CD4-positive, alpha-beta memory T cell (primary cell): Measurements from ENCODE around the gene MUC4. TPM values are rescaled to one million over a fixed set of nuclear protein-coding genes. Genes with fewer than 3 reads are reported as not detected.
"Not testable (repeated sequence)": the region's sequence is repeated elsewhere in the genome, so short reads cannot be mapped to it uniquely, and the experiment has no call there.

Source experiments
- CTCF ChIA-PET: fragments of 350-600 bp; sonication (Branson Sonifier 250); formaldehyde crosslinking; loops from one replicate; lab custom pipeline; 2021; ENCODE audit warnings: inconsistent platforms; ENCODE audit not compliant: partially characterized antibody; lab: Charles Lee
- POLR2A ChIA-PET: fragments of 350-600 bp; sonication (Branson Sonifier 250); formaldehyde crosslinking; loops from one replicate; lab custom pipeline; 2021; ENCODE audit not compliant: partially characterized antibody; lab: Charles Lee
- DNase-seq, 5 donors: peaks; one replicate each; pipeline versions ENCODE4 v3.0.0 to v3.0.0-alpha.2; 2020 to 2022; ENCODE audit warnings: mixed read lengths in 1 of 5
- H3K27ac ChIP-seq: one replicate; pipeline ENCODE4 v1.7.0; 2013; ENCODE audit warnings: low read depth, low read length
- H3K27me3 ChIP-seq: 2 replicates; pipeline ENCODE4 v1.7.0; 2013; ENCODE audit warnings: mild to moderate bottlenecking, low read length, moderate library complexity; ENCODE audit not compliant: insufficient read depth
- H3K36me3 ChIP-seq: 2 replicates; pipeline ENCODE4 v1.7.0; 2013; ENCODE audit warnings: mild to moderate bottlenecking, low read length, moderate library complexity; ENCODE audit not compliant: insufficient read depth
- H3K4me1 ChIP-seq: 2 replicates; pipeline ENCODE4 v1.7.0; 2013; ENCODE audit warnings: mild to moderate bottlenecking, low read length, moderate library complexity; ENCODE audit not compliant: insufficient read depth
- H3K4me3 ChIP-seq, 2 donors: one replicate each; pipeline ENCODE4 v1.7.0; 2013; ENCODE audit warnings: low read length in 2 of 2, mild to moderate bottlenecking in 1 of 2
- H3K9me3 ChIP-seq, 2 donors: one replicate each; pipeline ENCODE4 v1.7.0; 2013; ENCODE audit warnings: low read length in 2 of 2, control low read depth in 1 of 2; ENCODE audit not compliant: control insufficient read depth in 1 of 2
- H3K27ac Mint-ChIP-seq, 7 donors: one replicate each; pipeline ENCODE4 v1.8.0; 2020 to 2021; ENCODE audit warnings: mixed read lengths in 7 of 7, mild to moderate bottlenecking in 6 of 7, inconsistent platforms in 3 of 7, moderate library complexity in 3 of 7
- H3K27me3 Mint-ChIP-seq, 2 donors: one replicate each; pipeline ENCODE4 v1.8.0; 2020 to 2021; ENCODE audit warnings: mixed read lengths in 2 of 2
- H3K36me3 Mint-ChIP-seq, 2 donors: one replicate each; pipeline ENCODE4 v1.8.0; 2020 to 2021; ENCODE audit warnings: mixed read lengths in 2 of 2, inconsistent platforms in 1 of 2, mild to moderate bottlenecking in 1 of 2
- H3K4me1 Mint-ChIP-seq, 4 donors: one replicate each; pipeline ENCODE4 v1.8.0; 2020 to 2021; ENCODE audit warnings: mixed read lengths in 4 of 4, mild to moderate bottlenecking in 1 of 4
- H3K4me3 Mint-ChIP-seq, 8 donors: one replicate each; pipeline ENCODE4 v1.8.0; 2020 to 2021; ENCODE audit warnings: mixed read lengths in 8 of 8, mild to moderate bottlenecking in 7 of 8, moderate library complexity in 6 of 8, inconsistent platforms in 3 of 8
- H3K9me3 Mint-ChIP-seq, 8 donors: one replicate each; pipeline ENCODE4 v1.8.0; 2020 to 2021; ENCODE audit warnings: mixed read lengths in 8 of 8, mild to moderate bottlenecking in 5 of 8, inconsistent platforms in 3 of 8, moderate library complexity in 1 of 8
- intact Hi-C: fragments of 100-400 bp; cut with micrococcal nuclease; formaldehyde crosslinking; loops from one replicate; pipeline ENCODE4 v1.15.1; 2023
- polyA plus RNA-seq, 2 donors: library from polyadenylated mRNA; unstranded; fragments of 300-500 nt; fragmentation: Illumina TruSeq; gene quantifications; one replicate each; pipeline ENCODE4 v1.2.3, GENCODE V29; 2021
- total RNA-seq, 2 experiments: library from RNA; stranded (reverse); gene quantifications; one replicate each; pipeline ENCODE4 v1.2.3, GENCODE V29; 2021

MUC4 gene
- total and polyA plus RNA-seq, 4 experiments from 2014 or later, result not detected

DNA sequence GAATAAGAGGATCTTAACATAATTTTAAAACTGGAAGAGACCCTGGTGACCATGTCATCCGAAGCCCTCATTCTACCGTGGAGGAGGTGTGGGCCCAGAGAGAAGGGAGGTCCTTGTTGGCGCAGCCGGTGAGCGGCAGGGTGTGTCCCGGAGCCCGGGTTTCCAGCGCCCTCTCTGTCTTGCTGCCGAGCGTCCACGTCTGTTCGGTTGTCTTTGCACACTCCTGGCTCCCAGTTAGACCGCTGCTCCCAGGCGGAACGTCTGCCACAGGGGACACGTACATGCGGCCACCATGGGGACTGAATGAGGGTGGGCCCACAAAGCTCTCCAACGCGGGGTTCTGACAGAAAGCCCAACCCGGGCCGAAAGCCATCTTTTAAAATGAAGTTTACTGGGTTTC is 6.6 kb upstream of the MUC4 start:
- ChIA-PET POLR2A (no interaction called here), CTCF (no interaction called here)
- intact Hi-C loops, result no loop called here
- no peaks in the 10 kb centered on the region for H3K9me3 Mint-ChIP-seq
- Histone ChIP-seq H3K27me3 (no peaks in the 10 kb centered on the region), H3K9me3 (no peaks in the 10 kb centered on the region), H3K4me1 (no peaks in the 10 kb centered on the region), H3K4me3 (no peak overlapping the region), H3K36me3 (no peaks in the 10 kb centered on the region), H3K27ac (no peak overlapping the region)
- H3K4me1 Mint-ChIP-seq, result no peaks in the 10 kb centered on the region
- H3K36me3 Mint-ChIP-seq, result no peaks in the 10 kb centered on the region
- no peak for DNase-seq
- H3K27ac Mint-ChIP-seq, result peak overlapping the region in 1 of 7 donors; percentile 60
- H3K4me3 Mint-ChIP-seq, result no peak overlapping the region
- H3K27me3 Mint-ChIP-seq, result peaks cover 2 to 7% of the 10 kb centered on the region in 2 donors

DNA sequence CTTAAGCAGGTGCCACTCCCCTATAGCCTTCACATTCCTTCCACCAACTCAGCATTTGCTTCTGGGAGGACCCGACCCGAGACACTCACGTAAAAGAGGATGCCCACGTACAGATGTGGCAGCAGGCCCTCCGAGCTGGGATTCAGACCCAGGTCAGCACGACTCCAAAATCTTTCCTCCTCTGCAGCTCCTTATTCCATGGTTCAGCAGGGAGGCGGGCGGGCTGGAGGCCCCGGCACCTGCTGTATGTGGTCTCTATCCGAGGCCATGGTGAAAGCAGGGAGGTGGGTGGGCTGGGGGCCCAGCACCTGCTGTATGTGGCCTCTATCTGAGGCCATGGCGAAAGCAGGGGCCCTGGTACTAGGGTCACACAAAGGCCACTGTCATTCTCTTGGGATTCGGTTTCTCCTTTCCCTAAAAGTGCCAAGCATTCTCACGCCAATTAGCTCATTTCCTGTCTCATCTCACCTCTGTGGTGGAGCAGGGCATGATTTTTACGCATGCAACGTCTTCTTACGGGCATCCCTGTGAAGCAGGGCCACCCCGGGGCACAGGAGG is 5.9 kb upstream of the MUC4 start:
- H3K27ac ChIP-seq, result no peak overlapping the region
- no peaks in the 10 kb centered on the region for H3K9me3 ChIP-seq
- no peaks in the 10 kb centered on the region for H3K4me1 ChIP-seq
- no peaks in the 10 kb centered on the region for H3K36me3 ChIP-seq
- Mint-ChIP-seq H3K4me3 (no peak overlapping the region), H3K4me1 (no peaks in the 10 kb centered on the region), H3K27ac (peak overlapping the region in 3 of 7 donors; percentile 12 to 64 (median 41)), H3K9me3 (no peaks in the 10 kb centered on the region), H3K27me3 (peaks cover 2 to 7% of the 10 kb centered on the region in 2 donors), H3K36me3 (no peaks in the 10 kb centered on the region)
- no peak overlapping the region for H3K4me3 ChIP-seq
- DNase-seq, result no peak
- H3K27me3 ChIP-seq, result no peaks in the 10 kb centered on the region
- intact Hi-C loops, result no loop called here
- POLR2A ChIA-PET, result no interaction called here
- CTCF ChIA-PET, result no interaction called here

DNA sequence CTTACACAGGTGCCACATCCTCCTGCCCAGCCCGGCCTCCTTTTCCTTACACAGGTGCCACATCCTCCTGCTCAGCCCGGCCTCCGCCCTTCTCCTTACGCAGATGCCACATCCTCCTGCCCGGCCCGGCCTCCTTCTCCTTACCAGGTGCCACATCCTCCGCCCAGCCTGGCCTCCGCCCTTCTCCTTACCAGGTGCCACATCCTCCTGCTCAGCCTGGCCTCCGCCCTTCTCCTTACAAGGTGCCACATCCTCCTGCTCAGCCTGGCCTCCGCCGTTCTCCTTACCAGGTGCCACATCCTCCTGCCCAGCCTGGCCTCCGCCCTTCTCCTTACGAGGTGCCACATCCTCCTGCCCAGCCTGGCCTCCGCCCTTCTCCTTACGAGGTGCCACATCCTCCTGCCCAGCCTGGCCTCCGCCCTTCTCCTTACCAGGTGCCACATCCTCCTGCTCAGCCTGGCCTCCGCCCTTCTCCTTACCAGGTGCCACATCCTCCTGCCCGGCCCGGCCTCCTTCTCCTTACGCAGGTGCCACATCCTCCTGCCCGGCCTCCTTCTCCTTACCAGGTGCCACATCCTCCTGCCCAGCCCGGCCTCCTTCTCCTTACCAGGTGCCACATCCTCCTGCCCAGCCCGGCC is 4.7 kb upstream of the MUC4 start:
- H3K36me3 Mint-ChIP-seq, H3K4me3 ChIP-seq, H3K27me3 ChIP-seq, H3K4me1 Mint-ChIP-seq, H3K36me3 ChIP-seq, CTCF ChIA-PET, intact Hi-C loops, H3K9me3 Mint-ChIP-seq, H3K4me3 Mint-ChIP-seq, H3K27me3 Mint-ChIP-seq, H3K4me1 ChIP-seq, POLR2A ChIA-PET, H3K9me3 ChIP-seq, H3K27ac ChIP-seq: not testable (repeated sequence)
- H3K27ac Mint-ChIP-seq, result peak overlapping the region in 1 of 7 donors; percentile 37
- DNase-seq, result peak in 1 of 5 donors; percentile 8

DNA sequence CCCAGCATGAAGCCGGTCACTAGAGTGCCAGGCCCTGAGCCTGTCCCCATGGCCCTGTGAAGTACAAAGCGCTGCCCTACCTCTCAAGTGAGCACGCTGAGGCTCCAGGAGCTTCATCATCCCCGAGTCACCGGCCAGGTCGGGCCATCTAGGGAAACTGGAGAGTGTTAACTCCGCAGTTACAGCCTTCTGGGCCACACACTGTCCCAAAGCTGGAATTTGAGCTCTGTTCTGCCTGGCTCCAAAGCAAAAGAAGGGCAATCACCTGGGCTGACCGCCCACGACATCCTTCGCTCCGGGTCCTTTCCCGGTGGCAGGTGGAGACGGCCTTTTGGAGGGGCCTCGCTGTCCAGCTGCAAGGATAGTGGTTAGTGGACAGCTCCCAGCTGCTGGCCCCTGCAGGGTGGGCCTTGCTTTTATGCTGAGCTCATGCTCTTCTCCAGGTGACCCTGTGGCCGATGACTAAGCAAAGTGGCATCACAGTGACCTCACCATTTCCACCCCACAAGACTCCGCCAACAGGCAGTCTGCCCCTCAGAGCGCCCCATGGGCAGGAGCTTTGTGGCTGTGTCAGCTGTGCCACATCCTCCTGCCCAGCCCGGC is 3.5 kb upstream of the MUC4 start:
- no peak overlapping the region for H3K4me3 ChIP-seq
- Mint-ChIP-seq H3K4me3 (no peak overlapping the region), H3K27me3 (peaks cover 2 to 6% of the 10 kb centered on the region in 2 donors), H3K27ac (peak overlapping the region in 1 of 7 donors; percentile 15), H3K36me3 (no peaks in the 10 kb centered on the region), H3K4me1 (no peaks in the 10 kb centered on the region), H3K9me3 (no peaks in the 10 kb centered on the region)
- ChIA-PET POLR2A (no interaction called here), CTCF (interaction anchor here (1.5 kb wide), 1 partner anchor 35 kb away, joined by 3 read pairs; no protein-coding TSS in a partner anchor)
- H3K27ac ChIP-seq, result no peak overlapping the region
- no peaks in the 10 kb centered on the region for H3K27me3 ChIP-seq
- H3K36me3 ChIP-seq, result no peaks in the 10 kb centered on the region
- no peaks in the 10 kb centered on the region for H3K9me3 ChIP-seq
- intact Hi-C loops, result no loop called here
- no peaks in the 10 kb centered on the region for H3K4me1 ChIP-seq
- DNase-seq, result peak in 1 of 5 donors; percentile 7

DNA sequence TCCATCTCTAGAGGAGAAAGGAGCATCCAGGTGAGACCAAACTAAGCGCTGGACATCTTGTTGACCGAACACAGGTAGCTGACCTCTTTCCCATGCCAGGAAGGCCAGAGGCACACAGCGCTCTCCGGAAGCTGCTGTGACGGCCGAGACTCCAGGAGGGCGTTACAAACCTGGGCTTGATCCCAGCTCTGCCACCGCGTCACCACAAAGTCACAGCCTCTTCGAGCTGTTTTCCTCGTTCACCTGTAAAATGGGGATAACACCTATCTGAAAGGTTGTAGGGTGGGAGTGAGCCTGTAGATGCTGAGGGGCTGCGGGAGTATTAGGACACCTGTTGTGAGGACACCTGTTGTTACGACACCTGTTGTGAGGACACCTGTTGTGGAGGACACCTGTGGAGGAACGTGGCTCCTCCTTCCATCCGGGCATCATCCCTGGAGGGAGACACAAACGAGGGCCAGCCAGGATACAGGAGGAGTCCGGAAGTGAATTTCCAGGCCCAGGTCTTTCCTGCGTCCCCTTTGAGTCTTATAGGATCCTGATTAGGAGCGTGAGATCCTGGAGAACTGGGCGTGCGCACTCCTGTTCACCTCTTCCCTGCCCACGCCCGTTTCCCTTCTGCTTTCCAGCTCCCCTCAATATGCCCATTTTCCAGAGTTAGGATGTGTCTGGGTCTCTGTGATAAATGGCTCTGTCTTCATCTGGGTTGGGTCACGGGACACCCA is 2.3 kb upstream of the MUC4 start:
- Histone ChIP-seq H3K9me3 (no peaks in the 10 kb centered on the region), H3K4me3 (no peak overlapping the region), H3K27ac (no peak overlapping the region), H3K27me3 (no peaks in the 10 kb centered on the region), H3K36me3 (no peaks in the 10 kb centered on the region), H3K4me1 (no peaks in the 10 kb centered on the region)
- ChIA-PET POLR2A (no interaction called here), CTCF (interaction anchor here (1.2 to 1.5 kb wide), 2 partner anchors 10 to 36 kb away, joined by 3 read pairs; no protein-coding TSS in a partner anchor)
- Mint-ChIP-seq H3K4me3 (no peak overlapping the region), H3K27ac (no peak overlapping the region), H3K36me3 (no peaks in the 10 kb centered on the region), H3K9me3 (no peaks in the 10 kb centered on the region), H3K27me3 (peaks cover 2 to 6% of the 10 kb centered on the region in 2 donors), H3K4me1 (no peaks in the 10 kb centered on the region)
- DNase-seq, result no peak
- intact Hi-C loops, result no loop called here

DNA sequence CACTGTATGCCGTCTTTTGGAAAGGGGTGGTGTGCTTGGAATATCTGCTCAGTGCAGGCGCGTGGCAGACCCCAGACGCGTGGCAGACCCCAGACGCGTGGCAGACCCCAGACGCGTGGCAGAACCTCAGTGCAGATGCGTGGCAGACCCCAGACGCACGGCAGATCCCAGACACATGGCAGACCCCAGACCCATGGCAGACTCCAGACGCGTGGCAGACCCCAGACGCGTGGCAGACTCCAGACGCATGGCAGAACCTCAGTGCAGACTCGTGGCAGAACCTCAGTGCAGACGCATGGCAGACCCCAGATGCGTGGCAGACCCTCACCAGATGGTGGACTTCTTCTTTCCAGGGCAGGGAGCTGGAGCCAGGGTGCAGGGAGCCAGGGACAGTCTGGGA is 637 bp upstream of the MUC4 start:
- Histone ChIP-seq H3K36me3 (no peaks in the 10 kb centered on the region), H3K4me1 (no peaks in the 10 kb centered on the region), H3K9me3 (no peaks in the 10 kb centered on the region), H3K27me3 (no peaks in the 10 kb centered on the region), H3K4me3 (no peak overlapping the region), H3K27ac (no peak overlapping the region)
- Mint-ChIP-seq H3K36me3 (no peaks in the 10 kb centered on the region), H3K4me3 (no peak overlapping the region), H3K4me1 (no peaks in the 10 kb centered on the region), H3K9me3 (no peaks in the 10 kb centered on the region), H3K27me3 (peaks cover 2 to 6% of the 10 kb centered on the region in 2 donors), H3K27ac (no peak overlapping the region)
- no peak for DNase-seq
- CTCF ChIA-PET, result no interaction called here
- POLR2A ChIA-PET, result no interaction called here
- intact Hi-C loops, result no loop called here

DNA sequence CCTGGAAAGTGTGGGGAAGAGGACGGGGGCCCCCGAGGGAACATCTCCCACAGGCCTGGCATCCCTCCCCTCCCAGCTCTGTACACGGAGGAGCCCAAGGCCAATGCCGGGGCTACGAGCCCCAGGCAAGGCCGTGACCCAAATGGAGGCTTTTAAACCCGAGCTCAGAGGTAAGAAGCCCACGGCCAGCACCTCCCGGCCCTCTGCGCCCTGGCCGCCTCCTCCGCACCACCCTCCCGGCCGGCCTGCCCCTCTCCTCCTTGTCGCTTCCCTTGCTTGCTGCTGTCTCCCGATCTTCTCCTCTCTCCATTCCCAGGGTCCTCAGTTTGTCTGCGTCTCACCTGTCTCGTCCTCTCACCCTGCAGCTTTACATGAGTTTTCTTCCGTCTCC is 1.3 kb downstream of the MUC4 start:
- no peak for DNase-seq
- H3K4me1 Mint-ChIP-seq, result peaks cover 3 to 10% (median 7%) of the 10 kb centered on the region in 4 donors
- Histone ChIP-seq H3K9me3 (no peaks in the 10 kb centered on the region), H3K27me3 (no peaks in the 10 kb centered on the region), H3K27ac (no peak overlapping the region), H3K4me1 (no peaks in the 10 kb centered on the region), H3K36me3 (no peaks in the 10 kb centered on the region), H3K4me3 (no peak overlapping the region)
- H3K4me3 Mint-ChIP-seq, result no peak overlapping the region
- no peaks in the 10 kb centered on the region for H3K36me3 Mint-ChIP-seq
- H3K27me3 Mint-ChIP-seq, result peaks cover 2 to 6% of the 10 kb centered on the region in 2 donors
- ChIA-PET CTCF (interaction anchor here (0.9 kb wide), 1 partner anchor 40 kb away, joined by 3 read pairs; no protein-coding TSS in a partner anchor), POLR2A (no interaction called here)
- no peaks in the 10 kb centered on the region for H3K9me3 Mint-ChIP-seq
- intact Hi-C loops, result no loop called here
- no peak overlapping the region for H3K27ac Mint-ChIP-seq
